ENCODE results near the gene GGT5. TPM values are rescaled to one million over a fixed set of nuclear protein-coding genes. Genes with fewer than 3 reads are reported as not detected.

The GGT5 gene
- total RNA-seq, 1 experiment from 2014 or later = 0.20 TPM

GRCh38 chr22:24191893-24192292 lies 53.0 kb downstream of the GGT5 start (continued):
- TF ChIP-seq ZBTB43 (CRISPR knock-in tag; IDR thresholded peaks at IDR 0.05) (no peak), CREB1 (CRISPR knock-in tag; IDR thresholded peaks at IDR 0.05) (no peak), ZNF317 (CRISPR knock-in tag; IDR thresholded peaks at IDR 0.05; ENCODE audit: borderline replicate concordance, low read depth) (no peak), ZSCAN18 (CRISPR knock-in tag; IDR thresholded peaks at IDR 0.05) (no peak), ZBTB21 (CRISPR knock-in tag; IDR thresholded peaks at IDR 0.05; ENCODE audit: borderline replicate concordance) (no peak), RELA (CRISPR knock-in tag; IDR thresholded peaks at IDR 0.05; ENCODE audit: borderline replicate concordance) (no peak), PRRX2 (CRISPR knock-in tag; IDR thresholded peaks at IDR 0.05) (no peak), KAT7 (CRISPR knock-in tag; IDR thresholded peaks at IDR 0.05; ENCODE audit: borderline replicate concordance) (no peak), ATF1 (CRISPR knock-in tag; IDR thresholded peaks at IDR 0.05) (no peak), USF1 (CRISPR knock-in tag; IDR thresholded peaks at IDR 0.05) (no peak), ZNF416 (CRISPR knock-in tag; IDR thresholded peaks at IDR 0.05) (no peak), ATF3 (CRISPR knock-in tag; conservative IDR thresholded peaks at IDR 0.05) (no peak)

- Mint-ChIP-seq H3K36me3 (no peaks in the 10 kb centered on the region), H3K27ac (no peak overlapping the region), H3K27me3 (ENCODE audit: low read depth) (no peaks in the 10 kb centered on the region; the same call in 1 of the 2 replicates), H3K4me3 (no peak overlapping the region), H3K9me3 (no peaks in the 10 kb centered on the region), H3K4me1 (peaks cover 3% of the 10 kb centered on the region; the same call in 1 of the 2 replicates)
- ChIA-PET POLR2A (interaction anchor here (0.8 kb wide), 1 partner anchor 93 kb away, joined by 3 read pairs; no protein-coding TSS in a partner anchor), CTCF (interaction anchor here (1.2 to 4.4 kb wide), 10 partner anchors 11 to 56 kb away, joined by 3 to 136 read pairs (median 10); partner anchors contain the start of genes GGT5 and SUSD2)
- TF ChIP-seq RORB (CRISPR knock-in tag; IDR thresholded peaks at IDR 0.05) (no peak), ZNF281 (CRISPR knock-in tag; IDR thresholded peaks at IDR 0.05) (no peak), ZNF425 (CRISPR knock-in tag; conservative IDR thresholded peaks at IDR 0.05) (no peak), MAX (CRISPR knock-in tag; IDR thresholded peaks at IDR 0.05) (no peak)
- ATAC-seq (no peak), DNase-seq (ENCODE audit: low spot score) (no peak)
Observed at GRCh38 chr22:24191381-24191841, 53.5 kb downstream of the GGT5 start.

Measured in WTC11 (cell line).